ENCODE measurements around the gene GRK7.

DNA sequence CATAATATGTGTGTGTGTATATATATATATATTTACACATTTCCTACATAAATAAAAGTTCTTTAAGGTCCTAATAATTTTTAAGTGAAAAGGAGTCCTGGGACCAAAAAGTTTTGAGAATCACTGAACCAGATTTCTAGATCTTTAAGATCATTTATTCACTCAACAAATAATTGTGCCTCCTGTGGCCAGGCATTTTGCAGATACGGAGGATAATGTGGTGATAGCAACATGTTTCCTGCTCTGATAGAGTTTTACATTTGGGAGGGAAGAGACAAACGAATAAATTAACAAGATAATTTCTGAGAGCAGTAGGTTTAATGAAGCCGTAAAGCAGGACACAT, 25.6 kb upstream of the GRK7 start:
- TF ChIP-seq, protein P1, sequence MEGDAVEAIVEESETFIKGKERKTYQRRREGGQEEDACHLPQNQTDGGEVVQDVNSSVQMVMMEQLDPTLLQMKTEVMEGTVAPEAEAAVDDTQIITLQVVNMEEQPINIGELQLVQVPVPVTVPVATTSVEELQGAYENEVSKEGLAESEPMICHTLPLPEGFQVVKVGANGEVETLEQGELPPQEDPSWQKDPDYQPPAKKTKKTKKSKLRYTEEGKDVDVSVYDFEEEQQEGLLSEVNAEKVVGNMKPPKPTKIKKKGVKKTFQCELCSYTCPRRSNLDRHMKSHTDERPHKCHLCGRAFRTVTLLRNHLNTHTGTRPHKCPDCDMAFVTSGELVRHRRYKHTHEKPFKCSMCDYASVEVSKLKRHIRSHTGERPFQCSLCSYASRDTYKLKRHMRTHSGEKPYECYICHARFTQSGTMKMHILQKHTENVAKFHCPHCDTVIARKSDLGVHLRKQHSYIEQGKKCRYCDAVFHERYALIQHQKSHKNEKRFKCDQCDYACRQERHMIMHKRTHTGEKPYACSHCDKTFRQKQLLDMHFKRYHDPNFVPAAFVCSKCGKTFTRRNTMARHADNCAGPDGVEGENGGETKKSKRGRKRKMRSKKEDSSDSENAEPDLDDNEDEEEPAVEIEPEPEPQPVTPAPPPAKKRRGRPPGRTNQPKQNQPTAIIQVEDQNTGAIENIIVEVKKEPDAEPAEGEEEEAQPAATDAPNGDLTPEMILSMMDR (IDR thresholded peaks at IDR 0.05; ENCODE audit: low read length) = no peak
- TF ChIP-seq EZH2 (IDR thresholded peaks at IDR 0.05; ENCODE audit: borderline replicate concordance, low read length) = no peak

Measured in OCI-LY1 (cell line).